Measurements from ENCODE around the gene C10orf71. TPM values are rescaled to one million over a fixed set of nuclear protein-coding genes. Genes with fewer than 3 reads are reported as not detected.

C10orf71 gene
- total and polyA plus RNA-seq, 2 donors (not counting 1 experiment from before 2014, with no cell fraction given): not detected

DNA sequence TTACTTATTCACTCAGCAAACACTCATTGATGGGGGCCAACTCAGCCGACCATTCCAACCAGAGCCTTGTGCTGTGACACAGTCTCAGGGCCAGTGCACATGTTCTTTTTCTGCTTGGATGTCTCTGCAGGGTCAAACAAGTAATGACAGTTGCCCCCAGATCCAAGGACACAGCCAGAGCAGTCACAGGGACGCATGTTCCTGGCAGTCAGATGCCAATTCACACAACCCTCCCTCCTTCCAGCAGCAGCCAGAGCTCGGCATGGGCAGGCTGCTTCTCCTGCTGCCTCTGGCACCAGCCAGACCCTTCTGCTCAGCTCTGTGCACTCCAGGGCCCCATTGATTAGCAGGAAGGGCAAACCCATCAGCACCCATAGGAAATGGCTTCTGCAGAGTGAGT, 76.6 kb downstream of the C10orf71 start:
- Histone ChIP-seq H3K9ac (ENCODE audit: low read length) (no peak overlapping the region), H3K79me2 (ENCODE audit: control insufficient read depth, insufficient read depth, low read length) (no peaks in the 10 kb centered on the region), H3K9me3 (ENCODE audit: control extremely low read depth in 1 of 3, control insufficient read depth in 2 of 3, insufficient read depth in 1 of 3, low read length in 2 of 3) (no peaks in the 10 kb centered on the region), H3K36me3 (replicated peaks in 1 of 2; ENCODE audit: control extremely low read depth in 1 of 2, control insufficient read depth in 1 of 2, extremely low read depth in 1 of 2, insufficient read depth in 2 of 2, low read length in 1 of 2) (no peaks in the 10 kb centered on the region), H3K27me3 (replicated peaks in 1 of 4; ENCODE audit: control extremely low read depth in 1 of 4, control insufficient read depth in 3 of 4, insufficient read depth in 4 of 4, low read length in 3 of 4) (peaks cover 0 to 3% (median 0%) of the 10 kb centered on the region in 4 experiments), H2AFZ (ENCODE audit: insufficient read depth, low read depth, low read length, poor library complexity, severe bottlenecking) (no peak overlapping the region), H3K4me2 (replicated peaks; ENCODE audit: low read depth, low read length, poor library complexity, severe bottlenecking) (no peak overlapping the region), H3K27ac (ENCODE audit: low read length in 2 of 2) (no peak overlapping the region), H3K4me1 (ENCODE audit: control insufficient read depth in 2 of 2, insufficient read depth in 2 of 2, low read length in 2 of 2) (no peaks in the 10 kb centered on the region), H3K4me3 (ENCODE audit: control extremely low read depth in 1 of 5, extremely low read depth in 1 of 5, insufficient read depth in 1 of 5, low read depth in 2 of 5, low read length in 4 of 5) (no peak overlapping the region), H4K20me1 (ENCODE audit: control insufficient read depth, insufficient read depth, low read length, poor library complexity, severe bottlenecking) (no peaks in the 10 kb centered on the region)
- CTCF ChIA-PET: no interaction called here
- TF ChIP-seq EZH2 (IDR thresholded peaks at IDR 0.05; ENCODE audit: borderline replicate concordance, insufficient read depth, low read depth, low read length, poor library complexity, severe bottlenecking): no peak
- TF ChIP-seq, protein P1, sequence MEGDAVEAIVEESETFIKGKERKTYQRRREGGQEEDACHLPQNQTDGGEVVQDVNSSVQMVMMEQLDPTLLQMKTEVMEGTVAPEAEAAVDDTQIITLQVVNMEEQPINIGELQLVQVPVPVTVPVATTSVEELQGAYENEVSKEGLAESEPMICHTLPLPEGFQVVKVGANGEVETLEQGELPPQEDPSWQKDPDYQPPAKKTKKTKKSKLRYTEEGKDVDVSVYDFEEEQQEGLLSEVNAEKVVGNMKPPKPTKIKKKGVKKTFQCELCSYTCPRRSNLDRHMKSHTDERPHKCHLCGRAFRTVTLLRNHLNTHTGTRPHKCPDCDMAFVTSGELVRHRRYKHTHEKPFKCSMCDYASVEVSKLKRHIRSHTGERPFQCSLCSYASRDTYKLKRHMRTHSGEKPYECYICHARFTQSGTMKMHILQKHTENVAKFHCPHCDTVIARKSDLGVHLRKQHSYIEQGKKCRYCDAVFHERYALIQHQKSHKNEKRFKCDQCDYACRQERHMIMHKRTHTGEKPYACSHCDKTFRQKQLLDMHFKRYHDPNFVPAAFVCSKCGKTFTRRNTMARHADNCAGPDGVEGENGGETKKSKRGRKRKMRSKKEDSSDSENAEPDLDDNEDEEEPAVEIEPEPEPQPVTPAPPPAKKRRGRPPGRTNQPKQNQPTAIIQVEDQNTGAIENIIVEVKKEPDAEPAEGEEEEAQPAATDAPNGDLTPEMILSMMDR (IDR thresholded peaks at IDR 0.05): no peak
- DNase-seq (no peak), ATAC-seq (ENCODE audit: low read depth) (no peak)
- Mint-ChIP-seq H3K27me3 (peaks cover 26% of the 10 kb centered on the region), H3K9me3 (ENCODE audit: insufficient read depth) (no peaks in the 10 kb centered on the region), H3K27ac (no peak overlapping the region), H3K4me1 (no peaks in the 10 kb centered on the region), H3K4me3 (no peak overlapping the region)
- WGBS (ENCODE audit: insufficient coverage): 84% methylated on average over 3 of the region's 3 CpGs
- intact Hi-C loops (cut with micrococcal nuclease): no loop called here
- POLR2A ChIA-PET: no interaction called here

Other genes starting within 250 kb of the C10orf71 start
- not detected in 2 replicates for gene VSTM4, start 183.6 kb upstream of the C10orf71 start, total RNA-seq
- not detected in 2 replicates for gene VSTM4, start 183.6 kb upstream of the C10orf71 start, polyA plus RNA-seq
- gene FAM170B, start 165.1 kb upstream of the C10orf71 start, total RNA-seq: not detected in 2 replicates
- not detected in 2 replicates for gene FAM170B, start 165.1 kb upstream of the C10orf71 start, polyA plus RNA-seq
- gene TMEM273, start 110.8 kb upstream of the C10orf71 start, total RNA-seq: 36.0 and 37.5 TPM in 2 replicates
- 6.1 and 36.4 TPM in 2 replicates for gene TMEM273, start 110.8 kb upstream of the C10orf71 start, polyA plus RNA-seq
- not detected in 2 replicates for gene DRGX, start 96.9 kb downstream of the C10orf71 start, total RNA-seq
- not detected in 2 replicates for gene DRGX, start 96.9 kb downstream of the C10orf71 start, polyA plus RNA-seq
- 59.8 and 65.9 TPM in 2 replicates for gene ERCC6, start 240.0 kb downstream of the C10orf71 start, total RNA-seq
- gene ERCC6, start 240.0 kb downstream of the C10orf71 start, polyA plus RNA-seq: 8.1 and 11.8 TPM in 2 replicates